UCSD-AML1 (cell line): ENCODE results near the gene EPN1.
"Not testable (repeated sequence)": the region's sequence is repeated elsewhere in the genome, so short reads cannot be mapped to it uniquely, and the experiment has no call there.

Source experiments
- DNase-seq: peaks from one replicate; lab custom pipeline; 2025; ENCODE audit not compliant: unreplicated experiment; lab: John Stamatoyannopoulos, UW

The EPN1 gene

DNA sequence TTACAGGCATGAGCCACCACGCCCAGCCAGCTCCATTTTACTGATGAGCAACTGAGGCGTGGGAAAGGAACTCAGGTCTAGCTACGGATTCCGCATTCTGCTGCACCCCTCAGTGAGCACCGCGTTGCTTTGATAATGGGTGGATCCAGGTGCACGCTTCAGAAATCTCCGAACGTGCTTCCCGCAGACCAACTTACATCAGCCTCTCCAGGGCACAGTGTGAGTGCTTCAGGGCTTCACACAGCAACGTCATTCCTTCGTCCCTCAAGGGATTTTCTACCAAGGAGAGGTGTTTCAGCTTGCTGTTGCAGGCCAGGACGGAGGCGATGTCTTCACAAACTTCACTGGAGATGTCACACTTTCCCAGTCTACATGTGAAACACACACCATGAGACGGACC, 41.5 kb downstream of the EPN1 start:
- DNase-seq = no peak

DNA sequence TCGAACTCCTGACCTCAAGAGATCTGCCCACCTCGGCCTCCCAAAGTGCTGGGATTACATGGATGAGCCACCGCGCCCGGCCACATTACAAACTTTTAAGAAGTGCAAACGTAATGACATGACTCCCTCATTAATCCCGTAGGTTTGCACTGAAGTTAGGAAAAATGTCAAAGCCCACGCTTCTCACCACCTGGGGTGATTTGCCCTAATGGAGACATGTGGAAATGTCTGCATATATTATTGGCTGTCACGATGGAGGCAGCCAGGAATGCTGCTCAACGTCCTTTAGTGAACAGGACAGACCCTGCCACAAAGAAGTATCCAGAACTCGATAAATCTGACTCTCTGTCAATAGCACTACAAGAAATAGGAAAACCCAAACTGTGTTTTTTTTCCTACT, 42.2 kb downstream of the EPN1 start:
- DNase-seq = no peak

DNA sequence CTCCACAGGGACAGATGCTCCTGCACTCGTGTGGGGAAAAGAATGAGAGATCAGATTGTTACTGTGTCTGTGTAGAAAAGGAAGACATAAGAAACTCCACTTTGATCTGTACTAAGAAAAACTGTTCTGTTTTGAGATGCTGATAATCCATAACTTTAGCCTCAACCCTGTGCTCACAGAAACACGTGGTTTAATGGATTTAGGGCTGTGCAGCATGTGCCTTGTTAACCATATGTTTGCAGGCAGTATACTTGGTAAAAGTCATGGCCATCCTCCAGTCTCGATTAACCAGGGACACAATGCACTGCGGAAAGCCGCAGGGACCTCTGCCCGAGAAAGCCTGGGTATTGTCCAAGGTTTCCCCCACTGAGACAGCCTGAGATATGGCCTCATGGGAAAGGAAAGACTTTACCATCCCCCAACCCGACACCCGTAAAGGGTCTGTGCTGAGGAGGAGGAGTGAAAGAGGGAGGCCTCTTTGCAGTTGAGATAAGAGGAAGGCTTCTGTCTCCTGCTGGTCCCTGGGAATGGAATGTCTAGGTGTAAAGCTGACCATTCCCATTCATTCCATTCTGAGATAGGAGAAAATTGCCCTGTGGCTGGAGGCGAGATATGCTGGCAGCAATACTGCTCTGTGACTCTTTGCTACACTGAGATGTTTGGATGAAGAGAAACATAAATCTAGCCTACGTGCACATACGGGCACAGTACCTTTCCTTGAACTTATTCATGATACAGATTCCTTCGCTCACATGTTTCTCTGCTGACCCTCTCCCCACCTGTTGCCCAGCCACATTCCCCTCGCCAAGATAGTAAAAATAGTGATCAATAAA, 43.1 kb downstream of the EPN1 start:
- DNase-seq = not testable (repeated sequence)

DNA sequence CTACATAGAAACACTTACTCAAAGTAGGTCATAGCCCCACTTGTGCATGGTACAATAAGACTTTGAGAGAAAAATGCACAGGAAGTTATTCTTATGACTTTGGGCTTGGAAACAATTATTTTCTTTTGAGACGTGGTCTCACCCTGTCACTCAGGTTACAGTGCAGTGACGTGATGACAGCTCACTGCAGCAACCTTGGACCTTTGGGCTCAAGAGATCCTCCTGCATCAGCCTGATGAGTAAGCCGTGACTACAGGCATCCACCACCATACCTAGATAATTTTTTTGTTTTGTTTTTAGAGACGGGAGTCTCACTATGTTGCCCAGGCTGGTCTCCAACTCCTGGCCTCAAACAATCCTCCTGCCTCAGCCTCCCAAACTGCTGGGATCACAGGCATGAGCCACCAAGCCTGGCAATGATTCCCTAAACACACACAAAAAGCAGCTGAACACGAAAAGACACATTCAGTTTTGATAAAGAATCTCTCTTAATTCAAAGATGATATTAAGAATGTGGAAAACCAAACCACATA, 45.3 kb downstream of the EPN1 start:
- DNase-seq = no peak

DNA sequence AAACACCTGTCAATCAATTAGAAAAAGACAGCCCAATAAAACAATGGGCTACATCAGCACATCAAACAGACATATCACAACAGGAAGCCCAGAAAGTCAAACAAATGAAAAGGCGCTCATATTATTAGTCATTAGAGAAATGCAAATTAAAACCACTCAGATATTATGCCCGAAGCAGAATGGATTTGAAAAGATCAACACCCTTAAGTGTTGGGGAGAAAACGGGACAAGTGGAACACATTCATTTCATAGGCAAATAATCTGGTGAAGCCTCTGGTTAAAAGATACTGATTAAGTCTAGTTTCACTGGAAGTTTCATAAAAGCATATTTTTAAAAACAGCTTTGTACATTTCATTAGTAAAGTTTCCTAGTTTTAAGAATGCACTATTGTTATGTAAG, 45.8 kb downstream of the EPN1 start:
- no peak for DNase-seq

DNA sequence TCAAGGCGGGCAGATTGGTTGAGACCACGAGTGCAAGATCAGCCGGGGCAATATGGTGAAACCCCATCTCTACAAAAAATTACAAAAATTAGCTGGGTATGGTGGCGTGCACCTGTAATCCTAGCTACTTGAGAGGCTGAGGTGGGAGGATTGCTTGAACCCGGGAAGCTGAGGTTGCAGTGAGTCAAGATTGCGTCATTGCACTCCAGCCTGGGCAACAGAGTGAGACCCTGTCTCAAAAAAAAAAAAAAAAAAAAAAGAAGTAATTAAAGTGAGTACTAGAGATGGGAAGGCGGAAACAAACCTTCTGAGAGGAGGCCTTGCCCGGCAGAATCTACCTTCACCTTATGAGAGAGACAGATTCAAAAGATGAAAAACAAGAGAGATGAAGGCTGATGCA, 48.5 kb downstream of the EPN1 start:
- DNase-seq = no peak

DNA sequence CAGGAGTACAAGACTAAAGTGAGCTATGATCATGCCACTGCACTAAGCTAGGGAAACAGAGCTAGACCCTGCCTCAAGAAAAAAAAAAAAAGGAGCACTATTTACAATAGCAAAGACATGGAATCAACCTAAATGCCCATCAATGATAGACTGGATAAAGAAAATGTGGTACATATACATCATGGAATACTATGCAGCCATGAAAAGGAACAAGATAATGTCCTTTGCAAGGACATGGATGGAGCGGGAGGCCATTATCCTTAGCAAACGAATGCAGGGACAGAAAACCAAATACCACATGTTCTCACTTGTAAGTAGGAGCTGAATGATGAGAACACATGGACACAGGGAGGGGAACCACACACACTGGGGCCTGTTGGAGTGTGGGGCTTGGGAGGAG, 55.4 kb downstream of the EPN1 start:
- not testable (repeated sequence) for DNase-seq

DNA sequence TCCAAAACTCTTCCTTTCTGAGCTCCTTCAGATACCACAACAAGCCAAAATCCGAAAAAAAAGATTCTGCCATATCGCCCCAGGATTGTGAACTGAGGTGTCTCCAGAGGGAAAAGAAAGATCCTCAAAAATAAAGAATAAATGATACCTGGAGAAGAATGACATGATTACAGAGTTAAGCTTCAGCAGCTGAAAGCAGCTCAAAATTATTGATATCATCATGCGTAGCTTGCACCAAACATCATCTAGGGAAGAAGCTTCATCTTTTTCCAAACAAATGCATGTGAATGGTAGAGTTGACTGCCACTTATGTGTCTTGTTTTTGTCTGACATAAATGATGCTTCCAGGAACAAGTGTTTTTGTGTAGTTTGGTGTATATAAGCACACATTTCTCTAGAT, 63.3 kb downstream of the EPN1 start, which contains the start of gene NLRP9:
NLRP9 (minus strand) TSS at position 101 of the 400 bp plus-strand sequence; CDS start at position 73, 28 bp downstream.
- no peak for DNase-seq

DNA sequence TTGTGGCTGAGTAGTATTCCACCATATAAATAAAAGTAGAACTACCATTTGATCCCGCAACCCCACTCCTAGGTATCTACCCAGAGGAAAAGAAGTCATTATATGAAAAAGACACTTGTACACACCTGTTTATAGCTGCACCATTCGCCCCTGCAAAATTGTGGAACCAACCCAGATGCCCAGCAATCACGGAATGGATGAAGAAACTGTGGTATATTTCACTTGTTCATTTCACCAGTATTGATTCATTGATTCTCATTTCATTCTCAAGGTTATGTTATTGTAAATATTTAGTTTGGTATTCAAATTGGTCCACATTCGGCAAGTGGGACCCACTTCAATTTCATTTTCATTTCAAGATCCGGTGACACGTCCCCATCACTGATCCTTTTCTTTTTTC, 75.7 kb downstream of the EPN1 start:
- DNase-seq = no peak

DNA sequence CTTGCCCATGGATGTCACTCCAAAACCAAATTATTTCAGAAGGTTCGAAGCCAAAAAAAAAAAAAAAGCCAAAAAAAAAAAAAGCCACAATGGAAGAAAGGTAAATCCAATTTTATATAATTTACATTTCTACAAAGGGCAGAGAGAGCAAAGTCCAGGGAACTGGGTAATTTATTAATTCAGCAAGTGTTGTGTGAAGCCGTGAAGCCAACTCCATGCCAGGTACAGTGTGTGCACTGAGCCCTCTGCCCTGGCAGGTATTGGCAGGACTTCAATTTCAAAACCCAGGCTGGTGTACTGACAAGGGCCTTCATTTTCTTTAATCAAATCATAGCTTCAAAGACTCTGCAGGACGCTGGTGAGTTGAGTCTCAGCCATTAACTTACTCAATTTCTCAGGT, 78.4 kb downstream of the EPN1 start:
- DNase-seq = no peak

DNA sequence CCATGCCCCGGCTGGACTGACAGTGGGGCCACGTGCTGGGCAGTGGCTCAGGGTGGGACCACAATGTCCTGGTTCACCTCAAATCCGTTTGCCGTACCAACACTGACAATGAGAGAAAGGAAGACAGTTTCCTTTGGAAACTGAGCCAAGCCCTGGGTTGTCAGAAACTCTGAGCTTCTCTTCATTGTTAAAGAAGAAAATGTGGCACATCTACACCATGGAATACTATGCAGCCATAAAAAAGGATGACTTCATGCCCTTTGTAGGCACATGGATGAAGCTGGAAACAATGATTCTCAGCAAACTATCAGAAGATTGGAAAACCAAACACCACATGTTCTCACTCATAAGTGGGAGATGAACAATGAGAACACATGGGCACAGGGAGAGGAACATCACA, 81.8 kb downstream of the EPN1 start:
- DNase-seq = not testable (repeated sequence)

DNA sequence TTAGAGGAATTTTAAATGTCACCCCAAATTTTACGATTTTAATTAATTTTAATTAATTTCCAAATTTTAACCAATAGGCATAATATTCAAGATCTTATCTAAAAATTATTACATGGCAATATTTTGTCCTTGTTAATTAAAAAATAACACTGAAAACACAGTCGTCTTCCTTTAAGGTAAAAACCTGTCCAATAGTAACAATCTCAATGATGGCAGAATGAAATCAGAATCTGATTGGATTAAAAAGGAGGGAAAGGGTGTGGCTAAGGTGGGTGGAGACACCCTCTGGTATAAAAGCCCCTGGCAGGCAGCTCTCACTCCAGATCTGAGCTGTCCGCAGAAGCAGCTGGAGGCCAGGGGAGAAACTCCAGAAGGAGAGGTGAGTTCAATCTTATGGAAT, 83.8 kb downstream of the EPN1 start, which contains the start of gene RFPL4A:
RFPL4A (plus strand) TSS at position 301 of the 400 bp plus-strand sequence. CDS start 2,704 bp downstream, outside the sequence.
- DNase-seq = not testable (repeated sequence)
